WTC11 (cell line): Measurements from ENCODE around the gene ZFYVE28. TPM values are rescaled to one million over a fixed set of nuclear protein-coding genes. Genes with fewer than 3 reads are reported as not detected.

Source experiments
- ATAC-seq: fragments of 200-7000 bp; cut with Tn5 transposase; 2 replicates; pipeline ENCODE4 v1.10.0; 2021; ENCODE audit warnings: mild to moderate bottlenecking, moderate library complexity
- CTCF ChIA-PET: fragments of 300-600 bp; sonication (Branson Sonifier 250); formaldehyde crosslinking; loops from one replicate; lab custom pipeline; 2021; ENCODE audit warnings: antibody characterized with exemption; lab: Charles Lee
- POLR2A ChIA-PET: fragments of 350-600 bp; sonication (Branson Sonifier 250); formaldehyde crosslinking; loops from one replicate; lab custom pipeline; 2021; ENCODE audit warnings: antibody characterized with exemption; lab: Charles Lee
- DNase-seq: peaks from one replicate; pipeline ENCODE4 v3.0.0; 2021; ENCODE audit warnings: low spot score
- H3K27ac Mint-ChIP-seq: 2 replicates; pipeline ENCODE4 v1.8.0; 2021; ENCODE audit warnings: mixed read lengths
- H3K27me3 Mint-ChIP-seq: 2 replicates; pipeline ENCODE4 v1.8.0; 2021; ENCODE audit warnings: low read depth, mild to moderate bottlenecking, moderate library complexity, mixed read lengths
- H3K36me3 Mint-ChIP-seq: 2 replicates; pipeline ENCODE4 v1.8.0; 2021; ENCODE audit warnings: mixed read lengths
- H3K4me1 Mint-ChIP-seq: 2 replicates; pipeline ENCODE4 v1.8.0; 2022; ENCODE audit warnings: mixed read lengths
- H3K4me3 Mint-ChIP-seq: 2 replicates; pipeline ENCODE4 v1.8.0; 2021; ENCODE audit warnings: mild to moderate bottlenecking, moderate library complexity, mixed read lengths
- H3K9me3 Mint-ChIP-seq: 2 replicates; pipeline ENCODE4 v1.8.0; 2021; ENCODE audit warnings: mixed read lengths
- ELF4 ChIP-seq: sonication (generic); formaldehyde crosslinking; IDR thresholded peaks from 2 replicates; pipeline ENCODE4 v1.8.1; 2022; ENCODE audit warnings: low read depth, mild to moderate bottlenecking, moderate library complexity, missing genetic modification reagents
- FOXP1 ChIP-seq: sonication (generic); formaldehyde crosslinking; IDR thresholded peaks from 2 replicates; pipeline ENCODE4 v1.8.0; 2022; ENCODE audit warnings: missing genetic modification reagents, mild to moderate bottlenecking, moderate library complexity, borderline replicate concordance
- GRHL2 ChIP-seq: fragments of 250-450 bp; sonication (Bioruptor Pico); IDR thresholded peaks from 2 replicates; pipeline ENCODE4 v1.8.0; 2022; ENCODE audit warnings: mild to moderate bottlenecking, moderate library complexity; ENCODE audit not compliant: insufficient replicate concordance, severe bottlenecking
- GTF2I ChIP-seq: fragments of 250-450 bp; sonication (Bioruptor Pico); conservative IDR thresholded peaks from 2 replicates; pipeline ENCODE4 v1.4.0; 2021; ENCODE audit warnings: mild to moderate bottlenecking
- KAT7 ChIP-seq: sonication (generic); formaldehyde crosslinking; IDR thresholded peaks from 2 replicates; pipeline ENCODE4 v1.8.1; 2023; ENCODE audit warnings: missing genetic modification reagents, mild to moderate bottlenecking, borderline replicate concordance
- NFYB ChIP-seq: sonication (generic); formaldehyde crosslinking; conservative IDR thresholded peaks from 2 replicates; pipeline ENCODE4 v1.8.0; 2022; ENCODE audit warnings: low read depth, missing genetic modification reagents
- NR2C2 ChIP-seq: sonication (generic); formaldehyde crosslinking; IDR thresholded peaks from 2 replicates; pipeline ENCODE4 v1.8.0; 2022; ENCODE audit warnings: mild to moderate bottlenecking, missing genetic modification reagents
- ZBTB21 ChIP-seq: sonication (generic); formaldehyde crosslinking; IDR thresholded peaks from 2 replicates; pipeline ENCODE4 v1.8.1; 2023; ENCODE audit warnings: mild to moderate bottlenecking, missing genetic modification reagents, borderline replicate concordance
- ZNF416 ChIP-seq: fragments of 250-450 bp; sonication (Bioruptor Pico); IDR thresholded peaks from 2 replicates; pipeline ENCODE4 v1.9.0; 2021; ENCODE audit warnings: mild to moderate bottlenecking, inconsistent platforms
- total RNA-seq: library from RNA; stranded (reverse); gene quantifications from 3 replicates; pipeline ENCODE4 v1.2.3, GENCODE V29; 2021
- TF ChIP-seq, protein P1 (sequence below): sonication (generic); formaldehyde crosslinking; IDR thresholded peaks from 2 replicates; pipeline ENCODE4 v1.8.1; 2022; ENCODE audit warnings: low read depth, missing genetic modification reagents, borderline replicate concordance
- TF ChIP-seq, protein P2 (sequence below): sonication (generic); formaldehyde crosslinking; IDR thresholded peaks from 2 replicates; pipeline ENCODE4 v1.8.1; 2023; ENCODE audit warnings: mild to moderate bottlenecking, missing genetic modification reagents, moderate library complexity
- TF ChIP-seq, protein P3 (sequence below): sonication (generic); formaldehyde crosslinking; conservative IDR thresholded peaks from 2 replicates; pipeline ENCODE4 v1.8.1; 2022; ENCODE audit warnings: mild to moderate bottlenecking, missing genetic modification reagents
- TF ChIP-seq, protein P4 (sequence below): fragments of 250-450 bp; sonication (Bioruptor Pico); IDR thresholded peaks from 2 replicates; pipeline ENCODE4 v1.9.0; 2021; ENCODE audit warnings: moderate library complexity, mild to moderate bottlenecking, inconsistent platforms, borderline replicate concordance
- TF ChIP-seq, protein P5 (sequence below): sonication (generic); formaldehyde crosslinking; IDR thresholded peaks from 2 replicates; pipeline ENCODE4 v1.8.1; 2023; ENCODE audit warnings: mild to moderate bottlenecking, missing genetic modification reagents
- TF ChIP-seq, protein P6 (sequence below): sonication (generic); formaldehyde crosslinking; IDR thresholded peaks from 2 replicates; pipeline ENCODE4 v1.8.1; 2023; ENCODE audit warnings: mild to moderate bottlenecking, missing genetic modification reagents, borderline replicate concordance
- TF ChIP-seq, protein P7 (sequence below): sonication (generic); formaldehyde crosslinking; IDR thresholded peaks from 2 replicates; pipeline ENCODE4 v1.8.0; 2023; ENCODE audit warnings: missing genetic modification reagents, mild to moderate bottlenecking, borderline replicate concordance

Gene ZFYVE28
- total RNA-seq, 1 experiment from 2014 or later: 7.8 TPM

DNA sequence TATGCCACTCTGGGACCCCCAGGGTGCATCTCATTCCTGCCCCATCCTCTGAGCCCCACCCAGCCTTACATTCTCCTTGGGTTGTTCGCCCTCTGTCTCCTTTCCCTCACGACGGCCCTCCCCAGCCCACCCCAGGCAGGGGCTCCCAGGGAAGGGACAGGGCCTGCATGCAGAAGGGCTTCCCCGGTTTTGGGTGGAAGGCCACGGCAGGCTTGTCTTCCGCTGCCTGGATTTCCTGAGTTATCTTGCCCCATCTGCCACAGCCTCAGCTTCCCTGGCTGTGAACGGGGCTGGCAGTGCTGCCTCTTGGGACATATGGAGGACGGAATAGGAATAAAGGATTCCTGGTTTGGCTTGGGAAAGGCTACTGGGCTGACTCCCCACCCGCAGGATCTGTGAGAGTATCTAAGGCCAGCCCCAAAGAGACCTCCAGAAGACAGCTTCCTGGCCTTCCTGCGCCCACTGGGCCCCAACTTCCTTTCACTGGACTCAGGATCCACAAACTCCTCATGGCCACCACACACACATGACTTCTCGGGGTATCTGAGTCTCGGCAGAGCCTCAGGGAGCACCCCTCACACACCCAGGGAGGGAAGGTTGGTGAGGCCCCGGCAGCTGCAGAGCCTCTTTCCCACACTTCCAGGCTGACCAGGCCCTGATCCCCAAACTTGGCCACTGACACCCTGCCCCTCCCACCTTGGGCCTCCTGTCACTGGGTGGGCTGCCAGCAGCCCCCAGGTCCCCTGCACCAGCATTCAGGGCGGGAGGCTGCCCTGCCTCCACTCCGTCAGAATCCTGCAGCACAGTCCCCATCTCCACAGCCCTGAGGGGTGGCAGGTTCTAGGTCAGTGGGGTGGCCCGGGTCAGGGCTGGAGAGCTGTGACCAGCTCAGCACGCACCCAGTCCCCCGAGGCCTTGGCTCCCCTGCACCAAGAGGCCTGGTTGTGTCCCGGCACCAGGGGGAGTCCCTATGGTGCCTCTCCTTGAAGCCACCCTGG is 153.0 kb downstream of the ZFYVE28 start (continued):
- TF ChIP-seq, protein P1, sequence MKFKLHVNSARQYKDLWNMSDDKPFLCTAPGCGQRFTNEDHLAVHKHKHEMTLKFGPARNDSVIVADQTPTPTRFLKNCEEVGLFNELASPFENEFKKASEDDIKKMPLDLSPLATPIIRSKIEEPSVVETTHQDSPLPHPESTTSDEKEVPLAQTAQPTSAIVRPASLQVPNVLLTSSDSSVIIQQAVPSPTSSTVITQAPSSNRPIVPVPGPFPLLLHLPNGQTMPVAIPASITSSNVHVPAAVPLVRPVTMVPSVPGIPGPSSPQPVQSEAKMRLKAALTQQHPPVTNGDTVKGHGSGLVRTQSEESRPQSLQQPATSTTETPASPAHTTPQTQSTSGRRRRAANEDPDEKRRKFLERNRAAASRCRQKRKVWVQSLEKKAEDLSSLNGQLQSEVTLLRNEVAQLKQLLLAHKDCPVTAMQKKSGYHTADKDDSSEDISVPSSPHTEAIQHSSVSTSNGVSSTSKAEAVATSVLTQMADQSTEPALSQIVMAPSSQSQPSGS (CRISPR knock-in tag): no peak
- no peak for TF ChIP-seq NFYB

DNA sequence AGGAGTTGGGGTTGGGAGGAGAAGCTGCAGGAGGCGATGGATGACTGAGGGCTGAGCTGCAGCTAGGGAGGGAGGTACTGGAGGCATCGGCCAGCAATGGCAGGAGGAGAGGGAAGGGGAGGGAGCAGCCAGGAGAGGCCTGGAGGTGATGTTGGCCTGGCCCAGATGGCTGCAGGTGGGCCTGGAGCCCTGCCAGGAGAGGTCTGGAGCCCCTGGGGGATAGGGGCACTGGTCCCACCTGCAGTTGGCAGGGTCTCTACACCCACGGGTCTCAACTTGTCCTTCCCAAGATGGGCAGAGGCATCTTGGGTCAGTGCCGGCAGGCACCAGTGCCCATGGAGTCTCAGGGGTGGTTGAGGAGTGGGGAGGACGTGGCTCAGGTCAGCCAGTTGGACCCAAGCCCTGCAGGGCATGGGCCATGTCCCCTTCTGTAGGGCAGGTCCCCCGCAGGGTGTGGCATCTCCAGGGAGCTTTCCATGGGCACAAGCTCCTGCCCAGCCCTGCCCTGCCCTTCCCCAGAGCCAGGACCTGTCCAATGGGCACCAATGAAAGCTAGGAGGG is 153.9 kb downstream of the ZFYVE28 start:
- TF ChIP-seq, protein P2, sequence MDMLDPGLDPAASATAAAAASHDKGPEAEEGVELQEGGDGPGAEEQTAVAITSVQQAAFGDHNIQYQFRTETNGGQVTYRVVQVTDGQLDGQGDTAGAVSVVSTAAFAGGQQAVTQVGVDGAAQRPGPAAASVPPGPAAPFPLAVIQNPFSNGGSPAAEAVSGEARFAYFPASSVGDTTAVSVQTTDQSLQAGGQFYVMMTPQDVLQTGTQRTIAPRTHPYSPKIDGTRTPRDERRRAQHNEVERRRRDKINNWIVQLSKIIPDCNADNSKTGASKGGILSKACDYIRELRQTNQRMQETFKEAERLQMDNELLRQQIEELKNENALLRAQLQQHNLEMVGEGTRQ: no peak
- TF ChIP-seq, protein P3, sequence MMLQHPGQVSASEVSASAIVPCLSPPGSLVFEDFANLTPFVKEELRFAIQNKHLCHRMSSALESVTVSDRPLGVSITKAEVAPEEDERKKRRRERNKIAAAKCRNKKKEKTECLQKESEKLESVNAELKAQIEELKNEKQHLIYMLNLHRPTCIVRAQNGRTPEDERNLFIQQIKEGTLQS (CRISPR knock-in tag): no peak
- TF ChIP-seq, protein P4, sequence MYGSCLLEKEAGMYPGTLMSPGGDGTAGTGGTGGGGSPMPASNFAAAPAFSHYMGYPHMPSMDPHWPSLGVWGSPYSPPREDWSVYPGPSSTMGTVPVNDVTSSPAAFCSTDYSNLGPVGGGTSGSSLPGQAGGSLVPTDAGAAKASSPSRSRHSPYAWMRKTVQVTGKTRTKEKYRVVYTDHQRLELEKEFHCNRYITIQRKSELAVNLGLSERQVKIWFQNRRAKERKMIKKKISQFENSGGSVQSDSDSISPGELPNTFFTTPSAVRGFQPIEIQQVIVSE (CRISPR knock-in tag): no peak
- TF ChIP-seq GTF2I (CRISPR knock-in tag) (no peak), GRHL2 (CRISPR knock-in tag) (no peak), ZBTB21 (CRISPR knock-in tag) (no peak), NR2C2 (CRISPR knock-in tag) (no peak)
- TF ChIP-seq, protein P5, sequence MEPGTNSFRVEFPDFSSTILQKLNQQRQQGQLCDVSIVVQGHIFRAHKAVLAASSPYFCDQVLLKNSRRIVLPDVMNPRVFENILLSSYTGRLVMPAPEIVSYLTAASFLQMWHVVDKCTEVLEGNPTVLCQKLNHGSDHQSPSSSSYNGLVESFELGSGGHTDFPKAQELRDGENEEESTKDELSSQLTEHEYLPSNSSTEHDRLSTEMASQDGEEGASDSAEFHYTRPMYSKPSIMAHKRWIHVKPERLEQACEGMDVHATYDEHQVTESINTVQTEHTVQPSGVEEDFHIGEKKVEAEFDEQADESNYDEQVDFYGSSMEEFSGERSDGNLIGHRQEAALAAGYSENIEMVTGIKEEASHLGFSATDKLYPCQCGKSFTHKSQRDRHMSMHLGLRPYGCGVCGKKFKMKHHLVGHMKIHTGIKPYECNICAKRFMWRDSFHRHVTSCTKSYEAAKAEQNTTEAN: no peak
- TF ChIP-seq, protein P6, sequence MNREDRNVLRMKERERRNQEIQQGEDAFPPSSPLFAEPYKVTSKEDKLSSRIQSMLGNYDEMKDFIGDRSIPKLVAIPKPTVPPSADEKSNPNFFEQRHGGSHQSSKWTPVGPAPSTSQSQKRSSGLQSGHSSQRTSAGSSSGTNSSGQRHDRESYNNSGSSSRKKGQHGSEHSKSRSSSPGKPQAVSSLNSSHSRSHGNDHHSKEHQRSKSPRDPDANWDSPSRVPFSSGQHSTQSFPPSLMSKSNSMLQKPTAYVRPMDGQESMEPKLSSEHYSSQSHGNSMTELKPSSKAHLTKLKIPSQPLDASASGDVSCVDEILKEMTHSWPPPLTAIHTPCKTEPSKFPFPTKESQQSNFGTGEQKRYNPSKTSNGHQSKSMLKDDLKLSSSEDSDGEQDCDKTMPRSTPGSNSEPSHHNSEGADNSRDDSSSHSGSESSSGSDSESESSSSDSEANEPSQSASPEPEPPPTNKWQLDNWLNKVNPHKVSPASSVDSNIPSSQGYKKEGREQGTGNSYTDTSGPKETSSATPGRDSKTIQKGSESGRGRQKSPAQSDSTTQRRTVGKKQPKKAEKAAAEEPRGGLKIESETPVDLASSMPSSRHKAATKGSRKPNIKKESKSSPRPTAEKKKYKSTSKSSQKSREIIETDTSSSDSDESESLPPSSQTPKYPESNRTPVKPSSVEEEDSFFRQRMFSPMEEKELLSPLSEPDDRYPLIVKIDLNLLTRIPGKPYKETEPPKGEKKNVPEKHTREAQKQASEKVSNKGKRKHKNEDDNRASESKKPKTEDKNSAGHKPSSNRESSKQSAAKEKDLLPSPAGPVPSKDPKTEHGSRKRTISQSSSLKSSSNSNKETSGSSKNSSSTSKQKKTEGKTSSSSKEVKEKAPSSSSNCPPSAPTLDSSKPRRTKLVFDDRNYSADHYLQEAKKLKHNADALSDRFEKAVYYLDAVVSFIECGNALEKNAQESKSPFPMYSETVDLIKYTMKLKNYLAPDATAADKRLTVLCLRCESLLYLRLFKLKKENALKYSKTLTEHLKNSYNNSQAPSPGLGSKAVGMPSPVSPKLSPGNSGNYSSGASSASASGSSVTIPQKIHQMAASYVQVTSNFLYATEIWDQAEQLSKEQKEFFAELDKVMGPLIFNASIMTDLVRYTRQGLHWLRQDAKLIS: no peak
- ATAC-seq (no peak), DNase-seq (no peak)
- Mint-ChIP-seq H3K4me3 (no peak overlapping the region), H3K36me3 (no peaks in the 10 kb centered on the region), H3K27ac (no peak overlapping the region), H3K27me3 (peaks cover 7% of the 10 kb centered on the region), H3K9me3 (no peaks in the 10 kb centered on the region), H3K4me1 (peaks cover 8% of the 10 kb centered on the region)
- ChIA-PET POLR2A (no interaction called here), CTCF (no interaction called here)

DNA sequence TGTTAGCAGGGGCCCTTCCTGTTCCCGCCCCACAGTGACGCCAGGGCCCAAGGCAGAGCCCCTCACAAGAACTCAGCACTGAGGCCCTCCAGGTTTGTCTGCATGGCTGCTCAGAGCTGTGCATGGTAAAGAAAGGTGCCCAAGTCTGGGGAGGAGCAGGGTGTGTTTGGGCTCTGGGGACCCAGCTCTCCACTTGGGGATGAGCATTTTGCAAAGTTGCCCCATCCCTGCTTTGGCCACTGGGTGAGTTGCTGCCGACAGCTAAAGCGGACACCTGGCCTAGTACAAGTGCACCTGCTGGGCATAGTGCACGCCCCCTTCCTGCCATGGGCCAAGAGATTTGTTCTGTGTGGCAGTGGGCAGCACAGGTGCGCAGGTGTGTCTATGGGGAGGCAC is 154.5 kb downstream of the ZFYVE28 start:
- POLR2A ChIA-PET: no interaction called here
- Mint-ChIP-seq H3K27me3 (peaks cover 7% of the 10 kb centered on the region), H3K4me3 (no peak overlapping the region), H3K27ac (no peak overlapping the region), H3K36me3 (no peaks in the 10 kb centered on the region), H3K9me3 (no peaks in the 10 kb centered on the region), H3K4me1 (peaks cover 1% of the 10 kb centered on the region)
- no peak for DNase-seq
- no peak for ATAC-seq
- CTCF ChIA-PET: interaction anchor here (1.1 to 1.2 kb wide), 2 partner anchors 62 to 90 kb away, joined by 3 to 4 read pairs; no protein-coding TSS in a partner anchor
- TF ChIP-seq KAT7 (CRISPR knock-in tag): no peak
- TF ChIP-seq ZNF416 (CRISPR knock-in tag): no peak
- no peak for TF ChIP-seq FOXP1
- no peak for TF ChIP-seq ELF4 (CRISPR knock-in tag)
- TF ChIP-seq, protein P7, sequence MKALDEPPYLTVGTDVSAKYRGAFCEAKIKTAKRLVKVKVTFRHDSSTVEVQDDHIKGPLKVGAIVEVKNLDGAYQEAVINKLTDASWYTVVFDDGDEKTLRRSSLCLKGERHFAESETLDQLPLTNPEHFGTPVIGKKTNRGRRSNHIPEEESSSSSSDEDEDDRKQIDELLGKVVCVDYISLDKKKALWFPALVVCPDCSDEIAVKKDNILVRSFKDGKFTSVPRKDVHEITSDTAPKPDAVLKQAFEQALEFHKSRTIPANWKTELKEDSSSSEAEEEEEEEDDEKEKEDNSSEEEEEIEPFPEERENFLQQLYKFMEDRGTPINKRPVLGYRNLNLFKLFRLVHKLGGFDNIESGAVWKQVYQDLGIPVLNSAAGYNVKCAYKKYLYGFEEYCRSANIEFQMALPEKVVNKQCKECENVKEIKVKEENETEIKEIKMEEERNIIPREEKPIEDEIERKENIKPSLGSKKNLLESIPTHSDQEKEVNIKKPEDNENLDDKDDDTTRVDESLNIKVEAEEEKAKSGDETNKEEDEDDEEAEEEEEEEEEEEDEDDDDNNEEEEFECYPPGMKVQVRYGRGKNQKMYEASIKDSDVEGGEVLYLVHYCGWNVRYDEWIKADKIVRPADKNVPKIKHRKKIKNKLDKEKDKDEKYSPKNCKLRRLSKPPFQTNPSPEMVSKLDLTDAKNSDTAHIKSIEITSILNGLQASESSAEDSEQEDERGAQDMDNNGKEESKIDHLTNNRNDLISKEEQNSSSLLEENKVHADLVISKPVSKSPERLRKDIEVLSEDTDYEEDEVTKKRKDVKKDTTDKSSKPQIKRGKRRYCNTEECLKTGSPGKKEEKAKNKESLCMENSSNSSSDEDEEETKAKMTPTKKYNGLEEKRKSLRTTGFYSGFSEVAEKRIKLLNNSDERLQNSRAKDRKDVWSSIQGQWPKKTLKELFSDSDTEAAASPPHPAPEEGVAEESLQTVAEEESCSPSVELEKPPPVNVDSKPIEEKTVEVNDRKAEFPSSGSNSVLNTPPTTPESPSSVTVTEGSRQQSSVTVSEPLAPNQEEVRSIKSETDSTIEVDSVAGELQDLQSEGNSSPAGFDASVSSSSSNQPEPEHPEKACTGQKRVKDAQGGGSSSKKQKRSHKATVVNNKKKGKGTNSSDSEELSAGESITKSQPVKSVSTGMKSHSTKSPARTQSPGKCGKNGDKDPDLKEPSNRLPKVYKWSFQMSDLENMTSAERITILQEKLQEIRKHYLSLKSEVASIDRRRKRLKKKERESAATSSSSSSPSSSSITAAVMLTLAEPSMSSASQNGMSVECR (CRISPR knock-in tag): no peak
